NAMALWA (cell line): ENCODE measurements around the gene CACHD1.

Experiments used
- DNase-seq: peaks from one replicate; pipeline ENCODE4 v3.0.0-alpha.2; 2015; ENCODE audit warnings: low spot score

CACHD1 gene

DNA sequence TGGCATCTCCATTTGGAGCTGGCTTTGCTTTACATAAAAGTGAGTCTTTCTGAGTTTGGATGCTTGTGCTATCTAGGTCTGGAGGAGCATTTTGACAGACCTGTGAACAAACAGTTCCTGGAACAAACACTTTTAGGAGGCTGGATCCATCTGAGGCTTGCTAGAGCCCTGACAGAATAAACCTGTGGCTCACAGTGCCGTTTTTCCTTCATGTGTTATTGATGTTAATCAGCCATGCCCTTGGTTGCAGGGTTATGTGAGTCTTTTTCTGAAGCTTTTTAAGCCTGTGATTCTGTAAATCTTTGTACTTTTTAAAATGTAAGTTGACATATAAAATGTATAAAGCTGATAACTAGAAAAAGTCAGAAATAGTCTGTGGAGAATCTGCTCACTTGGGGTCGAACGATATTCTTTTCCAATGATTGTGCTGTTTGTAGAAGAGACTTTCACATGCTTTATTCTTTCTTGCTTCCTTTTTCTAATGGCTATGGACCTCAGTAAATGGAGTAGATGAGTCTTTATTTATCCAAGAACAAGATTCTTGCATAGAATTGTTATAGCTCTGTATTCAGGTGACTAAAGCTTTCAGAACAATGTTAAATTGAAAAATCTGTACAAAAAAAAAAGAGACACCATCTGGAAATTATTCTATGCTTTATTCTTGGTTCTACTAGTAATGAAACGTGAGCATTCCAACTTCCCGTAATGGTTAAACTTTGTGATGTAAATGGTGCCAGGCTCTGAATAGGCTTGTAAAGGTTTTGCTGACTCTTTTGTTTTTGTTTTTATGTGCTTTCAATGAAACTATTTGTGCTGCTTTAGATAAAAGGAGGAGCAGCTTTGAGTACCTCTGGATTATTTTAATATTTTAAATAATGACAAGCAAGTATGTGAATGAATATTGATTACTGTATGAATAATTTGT, 53.7 kb downstream of the CACHD1 start:
- no peak for DNase-seq

DNA sequence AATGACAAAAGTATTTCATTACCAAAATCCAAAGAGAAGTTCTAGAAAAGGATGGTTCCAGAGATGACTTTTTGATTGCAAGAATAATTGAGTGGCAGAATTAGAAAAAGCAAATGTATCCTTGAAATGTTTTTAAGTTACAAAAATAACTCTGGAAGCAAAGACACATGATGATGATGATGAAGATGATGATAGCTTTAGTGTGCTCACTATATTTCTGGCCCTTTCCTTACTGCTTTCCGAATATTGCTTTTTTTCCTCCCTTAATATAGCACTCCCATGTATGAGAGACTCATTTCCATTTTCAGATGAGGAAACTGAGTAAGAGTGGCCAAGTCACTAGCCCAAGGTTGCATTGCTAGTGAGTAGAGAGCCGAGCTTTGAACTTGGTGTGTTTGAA, 54.7 kb downstream of the CACHD1 start:
- DNase-seq = no peak

DNA sequence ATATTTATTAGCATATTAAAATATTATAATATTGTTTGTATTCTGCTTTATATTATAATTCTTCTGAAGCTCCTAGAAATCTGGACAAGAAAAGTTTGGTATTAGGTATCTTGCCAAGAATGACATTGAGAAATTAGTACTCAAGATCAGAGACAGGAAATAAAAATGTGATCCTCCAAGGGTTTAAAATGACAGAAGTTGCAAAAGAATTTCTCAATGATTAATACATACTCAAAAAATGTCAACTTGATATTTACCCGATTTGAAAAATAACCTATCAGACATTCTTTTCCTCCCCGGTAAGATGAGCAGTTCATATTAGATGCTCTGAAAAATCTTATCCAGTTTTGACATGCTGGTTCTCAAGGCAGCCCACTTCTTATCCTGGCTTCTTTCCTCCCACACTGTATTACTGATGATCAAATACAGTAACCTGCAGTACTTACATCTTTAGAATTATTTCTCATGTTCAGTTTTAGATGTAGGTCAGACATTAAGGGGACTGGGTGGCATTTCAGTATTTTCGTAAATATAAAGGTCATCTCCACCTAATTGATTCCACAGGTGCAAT, 55.3 kb downstream of the CACHD1 start:
- DNase-seq = no peak

DNA sequence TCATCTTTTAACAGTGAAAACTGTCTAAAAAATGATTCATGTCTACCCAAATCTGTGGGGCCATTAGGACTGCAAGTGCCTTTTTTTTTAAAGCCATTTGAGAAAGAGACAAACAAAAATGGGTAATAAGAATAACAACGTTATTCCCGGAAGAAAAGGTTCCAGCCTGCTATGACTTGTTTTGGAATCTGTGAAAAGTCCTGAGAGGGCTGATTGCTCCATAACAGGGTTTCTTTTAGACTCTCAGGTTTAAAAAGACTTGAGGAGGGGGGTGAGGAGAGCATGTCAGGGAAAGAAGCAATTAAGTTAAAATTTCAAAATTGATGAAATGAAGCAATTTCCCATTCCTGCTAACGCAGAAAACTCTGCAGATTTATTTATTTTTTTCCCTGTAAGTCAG, 56.4 kb downstream of the CACHD1 start:
- DNase-seq = no peak

DNA sequence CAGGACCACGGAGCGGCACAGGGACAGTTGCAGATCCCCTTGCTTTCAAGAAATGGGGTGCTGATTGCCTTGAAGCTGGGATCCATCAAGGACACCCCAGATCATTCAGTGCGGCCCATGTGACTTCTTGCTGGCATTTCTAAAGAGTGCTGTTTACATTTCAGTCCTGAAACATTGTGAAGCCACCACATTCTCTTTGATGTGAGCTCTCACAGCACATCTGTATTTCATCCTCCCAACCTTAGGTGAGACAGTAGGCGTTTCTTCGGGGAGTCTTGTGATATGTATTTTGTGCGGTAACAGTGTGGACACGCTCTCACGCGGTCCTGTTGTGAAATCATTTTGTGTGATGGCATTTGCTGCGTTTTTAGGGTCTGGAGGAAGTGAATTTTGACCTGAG, 57.2 kb downstream of the CACHD1 start:
- DNase-seq = no peak

DNA sequence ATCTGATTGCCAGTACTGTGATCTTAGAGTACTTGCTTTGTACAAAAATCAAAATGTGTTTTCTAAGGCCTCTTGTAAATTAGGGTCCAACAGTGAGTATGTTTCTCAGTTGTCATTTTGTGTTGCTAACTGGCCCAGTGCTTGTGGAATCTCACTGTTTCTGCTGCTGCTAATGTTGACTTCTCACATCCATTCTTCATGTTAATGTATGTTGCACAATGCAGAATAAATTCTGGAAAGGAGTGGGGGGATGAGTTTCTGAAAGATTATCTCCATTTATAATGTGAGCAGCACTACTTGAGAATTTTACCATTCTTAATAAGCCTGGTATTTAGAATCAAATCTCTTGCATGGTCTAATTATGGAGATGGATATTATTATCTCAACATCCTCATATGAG, 57.9 kb downstream of the CACHD1 start:
- no peak for DNase-seq

DNA sequence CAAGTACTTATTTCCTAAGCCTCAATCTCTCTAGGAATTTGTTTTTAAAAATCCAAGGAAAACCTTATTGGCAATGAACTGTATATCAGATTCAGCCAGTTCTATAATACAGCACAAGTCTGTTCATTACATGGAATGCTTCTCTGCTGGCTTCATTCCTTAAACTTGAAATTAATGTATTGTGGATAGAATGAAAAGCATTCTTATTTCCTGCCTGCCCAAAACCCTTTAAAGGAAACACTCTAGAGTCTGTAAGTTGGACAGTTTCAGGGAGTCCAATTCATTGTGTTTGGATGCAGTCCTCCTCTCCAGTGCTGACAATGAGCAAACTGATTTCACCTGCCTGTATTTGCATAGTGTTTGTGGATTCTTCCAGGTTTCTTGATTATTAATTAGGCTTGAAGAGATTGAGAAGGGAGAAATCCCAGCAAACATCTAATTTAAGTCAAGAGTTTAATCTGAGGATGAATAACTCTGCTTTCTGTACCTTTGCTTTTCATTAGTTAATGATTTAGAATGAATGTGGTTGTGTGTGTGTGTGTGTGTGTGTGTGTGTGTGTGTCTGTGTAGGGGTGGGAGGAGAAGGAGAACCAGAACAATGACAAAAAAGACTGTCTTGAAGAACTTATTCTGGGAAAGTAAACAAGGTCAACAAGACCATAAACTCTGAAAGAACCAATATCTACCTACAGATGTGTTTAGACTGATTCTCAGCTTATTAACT, 61.2 kb downstream of the CACHD1 start:
- DNase-seq = no peak

DNA sequence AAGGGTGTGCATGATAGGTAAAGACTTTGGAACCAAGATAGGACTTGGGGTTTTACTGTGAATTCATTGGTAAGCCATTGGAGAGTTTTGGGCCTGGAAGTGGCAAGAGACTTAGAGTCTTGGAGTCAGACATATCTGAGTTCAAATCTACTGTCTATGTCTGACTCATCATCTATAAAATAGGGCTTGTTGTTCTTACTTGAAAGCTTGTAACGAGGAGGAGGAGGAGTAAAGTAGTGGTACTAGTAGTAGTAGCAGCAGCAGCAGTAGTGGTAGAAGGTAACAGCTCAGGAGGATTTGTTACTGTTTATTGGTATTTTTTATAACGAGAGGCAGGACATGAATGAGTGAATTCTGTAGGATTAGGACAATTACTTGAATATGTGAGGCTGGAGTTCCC, 62.7 kb downstream of the CACHD1 start:
- DNase-seq = no peak

DNA sequence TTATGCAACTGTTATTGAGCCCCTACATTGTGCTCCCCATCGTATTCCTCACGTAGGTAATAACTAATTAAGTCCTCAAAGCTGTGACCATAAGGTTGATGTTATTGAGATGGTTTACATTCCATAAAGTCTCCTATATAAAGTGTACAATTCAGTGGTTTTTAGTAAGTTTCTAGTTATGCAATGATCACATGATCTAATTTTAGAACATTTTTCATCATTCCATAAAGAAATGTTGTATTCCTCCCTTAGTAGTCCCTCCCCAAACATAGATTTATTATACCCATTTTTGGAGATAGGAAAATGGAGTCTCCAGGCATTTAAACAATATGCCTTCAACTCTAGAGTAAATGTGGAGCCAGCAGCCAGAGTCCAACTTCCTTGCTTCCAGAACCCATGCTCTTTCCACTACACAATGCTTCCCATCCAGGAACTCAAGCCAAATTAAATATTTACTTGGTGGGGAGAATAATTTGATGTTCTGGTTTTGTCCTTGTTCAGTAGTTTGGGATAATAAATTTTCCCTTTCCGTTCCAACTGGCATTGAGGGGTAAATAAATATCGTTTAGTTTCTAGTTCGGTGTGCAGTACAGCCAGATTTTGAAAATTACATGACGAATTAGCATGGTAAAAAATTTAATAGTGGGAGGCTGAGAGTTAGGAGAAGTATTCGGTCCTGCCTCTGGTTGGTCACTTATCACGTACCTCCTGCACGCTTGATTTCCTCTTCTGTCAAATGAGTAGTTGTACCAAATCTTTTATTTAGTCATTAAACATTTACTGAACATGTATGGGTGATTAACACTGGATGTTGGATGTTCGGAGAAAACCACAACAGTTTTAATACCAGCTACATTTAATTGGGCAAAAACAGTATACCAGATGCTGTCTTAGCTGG, 66.3 kb downstream of the CACHD1 start:
- DNase-seq = no peak

DNA sequence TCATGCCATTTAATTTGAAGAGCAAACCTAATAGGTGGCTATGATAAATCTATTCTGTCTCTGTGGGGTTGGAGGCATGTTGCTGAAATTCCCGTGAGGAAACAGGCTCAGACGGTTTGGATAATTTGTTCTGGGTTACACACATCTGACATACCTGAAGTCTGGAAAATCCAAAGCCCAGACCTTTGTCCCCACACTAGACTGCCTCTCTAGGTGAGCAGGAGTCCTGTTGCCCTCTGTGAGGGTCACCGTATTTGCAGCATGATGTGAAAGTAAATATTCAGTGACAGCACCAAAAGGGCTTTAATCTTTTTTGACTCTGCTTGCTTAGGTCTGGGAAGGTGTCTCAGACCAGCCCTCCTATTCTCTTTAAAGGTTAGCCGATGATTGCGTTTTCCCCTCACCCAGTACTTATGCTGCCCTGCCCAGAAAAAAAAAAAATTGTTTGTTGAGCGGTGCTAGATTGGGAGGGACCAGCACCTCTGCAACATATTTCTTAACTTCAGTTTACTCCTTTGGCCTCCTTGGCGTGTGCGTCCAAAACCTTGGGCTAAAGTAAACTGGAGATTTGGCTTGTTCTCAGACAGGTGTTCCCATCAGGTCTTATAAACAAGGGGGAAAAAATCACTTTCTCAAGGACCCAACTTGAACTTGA, 67.0 kb downstream of the CACHD1 start:
- no peak for DNase-seq

DNA sequence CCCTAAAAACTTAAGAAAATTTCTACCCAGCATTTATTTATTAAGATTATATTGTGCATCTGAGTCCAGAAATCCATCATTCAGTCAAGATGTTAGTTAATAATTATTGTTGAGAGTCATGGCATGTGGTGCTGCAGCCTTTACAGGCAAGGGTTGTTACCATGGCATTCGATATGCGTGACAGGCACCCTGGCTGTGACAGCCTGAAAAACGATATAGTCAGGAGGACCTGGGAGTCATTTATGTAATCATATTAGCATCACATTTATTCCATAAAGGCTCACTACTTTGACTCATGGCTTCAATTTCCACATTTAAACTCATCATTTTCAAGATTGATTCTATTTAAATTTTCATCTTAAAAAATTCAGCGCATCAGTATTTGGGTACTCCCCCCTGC, 68.0 kb downstream of the CACHD1 start:
- no peak for DNase-seq

DNA sequence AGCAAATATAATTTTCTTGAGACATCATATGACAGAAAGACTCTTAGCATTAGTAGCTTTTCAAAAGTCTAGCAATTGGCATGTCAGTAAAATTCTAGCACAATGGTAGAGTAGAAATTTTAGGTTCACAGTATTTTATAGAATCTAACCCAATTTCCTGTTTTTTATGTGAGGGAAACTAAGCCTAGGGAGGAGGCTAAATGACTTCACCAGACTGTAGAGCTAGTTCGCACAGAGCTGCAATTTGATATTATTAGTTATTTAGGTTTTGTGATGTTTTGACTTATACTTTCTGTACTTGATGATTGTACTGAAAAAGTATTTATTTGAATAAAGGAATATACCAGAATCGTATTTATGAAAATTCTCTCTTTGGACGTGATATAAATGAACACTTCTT, 68.5 kb downstream of the CACHD1 start:
- no peak for DNase-seq

DNA sequence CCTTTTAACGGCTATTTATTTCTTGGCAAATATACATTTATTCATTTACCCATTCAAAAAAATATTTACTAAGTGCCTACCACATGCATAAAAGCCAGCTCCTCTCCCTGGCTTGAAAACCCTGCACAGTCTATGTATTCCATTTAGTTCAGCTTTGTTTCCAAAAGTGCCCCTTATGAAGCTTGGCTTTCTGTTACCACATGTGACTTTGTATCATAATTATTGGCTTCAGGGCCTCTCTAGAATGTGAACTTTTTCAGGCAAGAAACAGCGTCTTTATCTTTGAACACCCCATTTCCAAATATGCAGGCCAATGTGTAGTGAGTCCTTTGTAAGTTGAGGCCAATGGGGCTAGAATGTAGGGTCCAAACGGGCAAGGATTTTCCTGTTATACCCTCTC, 69.4 kb downstream of the CACHD1 start:
- DNase-seq = no peak

DNA sequence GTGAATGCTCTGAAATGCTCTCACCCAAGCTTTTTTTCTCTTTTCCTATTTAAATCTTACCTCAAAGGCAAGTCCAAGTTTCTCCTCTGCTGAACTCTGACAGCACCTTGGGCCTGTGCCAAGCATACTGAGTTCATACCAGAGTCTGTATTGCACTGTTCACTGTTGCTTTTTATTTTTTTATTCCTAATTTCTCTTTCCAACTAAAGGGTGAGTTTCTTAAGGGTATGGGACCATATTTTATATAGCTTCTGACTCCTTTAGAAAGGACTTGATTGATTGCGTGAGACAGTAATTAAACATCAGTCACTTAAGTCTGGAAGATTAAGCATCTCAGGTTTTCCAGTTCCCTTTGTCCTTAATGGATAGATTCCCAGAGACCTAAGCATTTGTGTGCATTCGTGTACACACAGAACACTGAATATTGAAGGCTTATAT, 69.9 kb downstream of the CACHD1 start:
- no peak for DNase-seq

DNA sequence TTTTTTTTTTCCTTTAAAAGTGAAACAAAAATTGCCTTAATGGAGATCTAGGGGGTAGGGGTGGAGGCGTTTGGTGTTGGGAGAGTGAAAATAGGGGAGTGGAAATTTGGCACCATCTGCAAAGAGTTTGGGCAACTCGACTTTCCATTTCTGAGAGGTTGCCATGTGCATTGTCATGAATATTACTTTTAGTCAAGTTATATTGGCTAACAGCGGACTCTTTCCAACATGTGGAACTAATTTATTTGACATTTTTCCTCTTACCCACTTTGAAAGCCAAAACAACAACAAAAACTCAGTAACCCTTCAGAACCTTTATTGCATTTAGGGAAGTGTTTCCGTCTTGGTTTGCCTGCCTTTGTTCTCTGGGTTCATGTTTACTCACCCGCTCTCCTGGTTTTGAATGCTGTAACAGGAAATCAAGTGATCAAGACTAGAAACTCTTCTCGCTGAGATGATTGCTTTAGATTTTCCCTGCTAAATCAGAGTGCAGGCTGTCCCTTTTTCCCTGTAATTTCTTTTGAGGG, 70.4 kb downstream of the CACHD1 start:
- DNase-seq = no peak

DNA sequence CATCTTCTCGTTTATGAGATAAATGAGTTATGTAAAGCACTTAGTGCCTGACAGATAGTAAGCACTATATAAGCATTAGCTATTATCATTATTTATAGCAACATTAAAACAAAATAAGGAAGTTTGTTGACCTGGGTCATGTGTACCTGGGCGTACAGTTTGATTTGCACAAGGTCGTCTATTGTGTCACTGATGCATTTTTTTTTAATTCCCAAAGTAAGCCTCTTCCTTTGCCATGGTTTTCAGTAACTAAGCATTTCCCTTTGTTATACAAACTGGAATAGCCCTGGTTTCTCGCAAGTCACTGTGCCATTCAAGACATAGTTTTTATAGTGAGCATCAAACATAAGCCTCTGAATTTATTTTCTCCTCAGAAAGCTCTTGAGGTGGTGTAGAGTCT, 72.2 kb downstream of the CACHD1 start:
- no peak for DNase-seq

DNA sequence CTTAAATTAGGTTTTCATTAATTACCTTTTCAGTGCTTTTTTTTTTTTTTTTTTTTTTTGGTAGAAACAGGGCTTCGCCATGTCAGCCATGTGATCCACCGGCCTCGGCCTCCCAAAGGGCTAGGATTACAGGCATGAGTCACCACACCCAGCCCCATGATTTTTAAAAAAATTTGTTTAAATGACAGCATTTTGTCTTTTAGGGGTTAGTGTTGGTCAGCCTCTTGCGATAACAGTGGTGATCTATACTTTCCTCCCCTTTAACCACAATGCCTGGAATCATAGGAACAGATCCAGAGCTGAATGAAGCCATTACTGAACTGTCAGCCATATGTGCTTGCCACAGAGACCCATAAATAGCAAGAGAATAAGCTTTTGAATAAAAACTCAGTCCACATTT, 73.9 kb downstream of the CACHD1 start:
- DNase-seq = no peak

DNA sequence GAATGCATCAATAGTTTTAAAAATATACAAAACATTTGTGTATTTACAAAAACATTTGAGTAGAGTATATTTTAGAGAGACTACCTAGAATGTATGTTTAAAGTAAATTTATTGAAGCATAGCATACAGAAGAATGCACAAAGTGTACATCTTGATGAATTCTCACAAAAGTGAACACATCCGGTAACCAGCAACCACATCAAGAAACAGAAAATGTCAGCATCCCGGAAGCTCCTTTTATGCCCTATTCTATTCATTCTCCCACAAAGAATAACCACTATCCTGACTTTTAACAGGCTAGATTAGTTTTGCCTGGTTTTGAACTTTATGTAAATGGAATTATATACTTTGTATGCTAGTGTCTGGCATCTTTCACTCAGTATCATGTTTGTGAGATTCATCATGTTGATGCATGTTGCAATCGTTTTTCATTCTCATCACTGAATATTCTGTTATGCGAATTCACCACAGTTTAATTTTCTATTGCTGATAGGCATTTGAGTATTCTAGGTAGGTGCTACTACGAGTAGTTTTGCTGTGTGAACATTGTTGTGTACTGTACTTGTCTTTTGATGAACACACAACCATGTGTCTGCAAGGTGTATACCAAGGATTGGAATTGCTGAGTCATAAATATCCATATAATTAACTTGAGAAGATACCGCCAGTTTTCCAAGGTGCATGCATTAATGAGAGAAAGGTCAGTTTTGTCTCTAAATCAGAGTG, 75.4 kb downstream of the CACHD1 start:
- no peak for DNase-seq

DNA sequence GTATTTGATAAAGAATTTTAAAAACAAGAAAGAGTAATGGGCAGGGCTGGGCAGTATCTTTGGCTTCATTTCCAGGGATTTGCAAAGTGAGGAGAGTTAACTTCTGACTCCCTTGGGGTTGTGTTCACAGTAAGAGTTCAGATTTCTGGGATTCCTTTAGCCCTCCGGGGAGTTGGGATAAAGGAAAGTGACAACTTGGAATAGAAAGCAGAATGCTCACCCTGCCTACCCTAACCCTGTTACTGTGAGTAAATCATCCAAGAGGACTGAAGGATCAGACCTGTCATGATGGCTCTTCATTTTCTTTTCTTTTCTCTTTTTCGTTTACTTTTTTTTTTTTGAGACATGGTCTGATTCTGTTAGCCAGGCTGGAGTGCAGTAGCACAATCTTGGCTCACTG, 76.1 kb downstream of the CACHD1 start:
- DNase-seq = no peak

DNA sequence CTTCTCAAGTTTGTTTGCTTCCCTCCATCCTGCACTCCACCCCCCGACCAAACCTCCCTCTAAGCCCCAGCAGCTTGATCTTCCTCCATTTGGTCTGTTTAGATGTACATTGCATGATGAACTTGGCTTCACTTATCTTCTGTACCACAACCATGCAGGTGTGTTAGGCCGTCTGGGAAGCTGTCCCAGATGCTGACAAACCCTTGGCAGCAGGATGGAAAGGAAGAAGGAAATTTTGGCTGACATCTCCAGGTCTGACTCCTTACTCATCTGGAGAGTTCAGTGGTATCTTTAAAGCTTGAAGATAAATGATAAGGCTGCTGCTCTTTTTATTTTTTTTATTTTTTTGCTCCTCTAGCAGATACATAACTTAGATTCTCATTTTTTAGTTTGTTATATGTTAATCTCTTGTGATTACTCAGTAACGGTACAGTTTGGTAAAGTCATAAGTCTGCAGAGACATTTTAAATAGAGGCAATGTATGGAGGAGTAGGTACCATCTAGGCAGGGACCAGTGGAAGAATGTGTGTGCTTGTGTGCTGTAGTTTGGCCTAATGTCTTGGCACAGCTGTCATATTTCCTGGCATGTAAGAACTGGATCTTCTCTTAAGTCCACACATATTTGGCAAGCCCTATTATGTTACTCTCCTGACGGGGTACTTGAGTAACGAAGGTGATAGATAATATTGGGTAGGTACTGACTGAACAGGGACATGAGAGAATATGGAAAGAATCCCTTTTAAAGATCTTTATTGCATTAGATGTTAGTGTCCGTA, 79.7 kb downstream of the CACHD1 start:
- no peak for DNase-seq
